LNCAP (cell line): ENCODE results near the gene CEP57.

Source experiments
- TF ChIP-seq, protein P1 (sequence below): fragments of 450-650 bp; IDR thresholded peaks from 2 replicates; pipeline ENCODE4 v1.5.1; 2017; ENCODE audit warnings: mild to moderate bottlenecking

The CEP57 gene

GRCh38 chr11:95767498-95767897 lies 22.8 kb upstream of the CEP57 start:
- TF ChIP-seq, protein P1, sequence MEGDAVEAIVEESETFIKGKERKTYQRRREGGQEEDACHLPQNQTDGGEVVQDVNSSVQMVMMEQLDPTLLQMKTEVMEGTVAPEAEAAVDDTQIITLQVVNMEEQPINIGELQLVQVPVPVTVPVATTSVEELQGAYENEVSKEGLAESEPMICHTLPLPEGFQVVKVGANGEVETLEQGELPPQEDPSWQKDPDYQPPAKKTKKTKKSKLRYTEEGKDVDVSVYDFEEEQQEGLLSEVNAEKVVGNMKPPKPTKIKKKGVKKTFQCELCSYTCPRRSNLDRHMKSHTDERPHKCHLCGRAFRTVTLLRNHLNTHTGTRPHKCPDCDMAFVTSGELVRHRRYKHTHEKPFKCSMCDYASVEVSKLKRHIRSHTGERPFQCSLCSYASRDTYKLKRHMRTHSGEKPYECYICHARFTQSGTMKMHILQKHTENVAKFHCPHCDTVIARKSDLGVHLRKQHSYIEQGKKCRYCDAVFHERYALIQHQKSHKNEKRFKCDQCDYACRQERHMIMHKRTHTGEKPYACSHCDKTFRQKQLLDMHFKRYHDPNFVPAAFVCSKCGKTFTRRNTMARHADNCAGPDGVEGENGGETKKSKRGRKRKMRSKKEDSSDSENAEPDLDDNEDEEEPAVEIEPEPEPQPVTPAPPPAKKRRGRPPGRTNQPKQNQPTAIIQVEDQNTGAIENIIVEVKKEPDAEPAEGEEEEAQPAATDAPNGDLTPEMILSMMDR = no peak

DNA sequence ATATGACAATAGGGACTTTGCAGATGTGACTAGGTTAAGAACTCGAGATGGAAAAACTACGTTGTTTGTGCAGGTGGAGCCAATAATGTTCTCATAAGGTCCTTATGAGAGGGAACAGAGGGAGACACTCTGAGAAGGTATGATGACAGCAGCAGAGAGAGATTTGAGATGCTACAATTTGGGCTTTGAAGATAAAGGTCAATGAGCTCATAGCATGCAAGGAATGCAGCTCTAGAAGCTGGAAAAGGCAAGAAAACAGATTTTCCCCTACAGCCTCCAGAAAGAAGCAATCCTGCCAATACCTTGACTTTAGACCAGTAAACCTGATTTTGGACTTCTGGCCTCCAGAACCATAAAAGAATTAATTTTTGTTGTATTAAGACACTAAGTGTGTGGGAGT lies 21.8 kb upstream of the CEP57 start:
- TF ChIP-seq, protein P1 = no peak

- TF ChIP-seq, protein P1 = no peak
Observed at GRCh38 chr11:95776859-95777258, 13.4 kb upstream of the CEP57 start.

DNA sequence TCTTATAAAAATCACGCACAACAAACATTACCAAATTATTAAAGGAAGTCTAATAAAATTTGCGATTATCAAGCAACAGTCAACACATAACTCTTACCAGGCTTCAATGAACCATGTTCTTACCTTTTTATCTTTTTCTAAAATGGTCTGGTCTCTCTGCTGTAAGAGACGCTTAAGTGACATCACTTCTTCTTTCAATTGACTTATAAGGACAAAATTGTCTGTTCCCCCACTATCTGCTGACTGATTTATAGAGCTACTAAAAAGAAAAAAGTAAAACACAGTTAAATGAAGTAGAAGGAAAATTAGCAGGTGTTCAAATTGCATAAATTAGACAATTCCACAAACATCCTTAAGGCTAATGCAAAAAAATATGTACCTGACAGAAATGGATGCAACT lies 11.6 kb upstream of the CEP57 start:
- TF ChIP-seq, protein P1 = no peak

- TF ChIP-seq, protein P1 = no peak
Observed at GRCh38 chr11:95780544-95780943, 9.8 kb upstream of the CEP57 start.

GRCh38 chr11:95788921-95789505 lies 1.3 kb upstream of the CEP57 start:
- TF ChIP-seq, protein P1 = no peak

- TF ChIP-seq, protein P1 = no peak
Observed at GRCh38 chr11:95789506-95790122, 684 bp upstream of the CEP57 start, which contains the start of gene FAM76B. TSS of gene FAM76B (minus strand) at chr11:95789782. CDS start at chr11:95789478, 304 bp downstream.
